Epithelial cell of esophagus (primary cell): Measurements from ENCODE around the gene TPRA1.

ENCODE experiments used
- DNase-seq: peaks from one replicate; pipeline ENCODE4 v3.0.0; 2010; ENCODE audit warnings: low read depth
- H3K4me3 ChIP-seq: 2 replicates; pipeline ENCODE4 v1.5.1; 2011; ENCODE audit warnings: mild to moderate bottlenecking, low read length, control low read depth
- CTCF ChIP-seq: IDR thresholded peaks from 2 replicates; pipeline ENCODE4 v1.5.1; 2011; ENCODE audit warnings: low read depth, mild to moderate bottlenecking, low read length, control low read depth, inconsistent platforms; ENCODE audit not compliant: insufficient read depth; ENCODE audit errors: missing control alignments

Gene TPRA1

DNA sequence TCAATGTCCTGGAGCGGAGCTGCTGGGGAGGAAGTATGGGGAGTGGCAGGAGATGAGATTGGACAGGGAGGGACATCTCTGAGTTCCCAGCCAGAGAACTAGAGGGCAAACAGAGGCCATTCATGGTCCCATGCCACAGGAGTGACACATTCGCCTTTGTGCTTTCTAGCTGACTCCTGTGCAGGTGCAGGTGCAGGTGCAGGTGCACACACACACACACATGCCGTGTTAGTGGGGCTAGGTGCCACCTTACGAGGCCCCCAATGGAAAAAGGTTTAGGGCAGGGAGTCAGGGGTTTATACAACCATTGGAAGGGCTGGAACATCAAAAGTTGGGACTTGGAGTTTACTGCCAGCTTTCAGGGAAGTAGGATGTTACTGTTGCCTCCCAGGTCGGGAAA, 52.0 kb downstream of the TPRA1 start:
- DNase-seq, result no peak
- no peak for TF ChIP-seq CTCF
- no peak overlapping the region for H3K4me3 ChIP-seq

DNA sequence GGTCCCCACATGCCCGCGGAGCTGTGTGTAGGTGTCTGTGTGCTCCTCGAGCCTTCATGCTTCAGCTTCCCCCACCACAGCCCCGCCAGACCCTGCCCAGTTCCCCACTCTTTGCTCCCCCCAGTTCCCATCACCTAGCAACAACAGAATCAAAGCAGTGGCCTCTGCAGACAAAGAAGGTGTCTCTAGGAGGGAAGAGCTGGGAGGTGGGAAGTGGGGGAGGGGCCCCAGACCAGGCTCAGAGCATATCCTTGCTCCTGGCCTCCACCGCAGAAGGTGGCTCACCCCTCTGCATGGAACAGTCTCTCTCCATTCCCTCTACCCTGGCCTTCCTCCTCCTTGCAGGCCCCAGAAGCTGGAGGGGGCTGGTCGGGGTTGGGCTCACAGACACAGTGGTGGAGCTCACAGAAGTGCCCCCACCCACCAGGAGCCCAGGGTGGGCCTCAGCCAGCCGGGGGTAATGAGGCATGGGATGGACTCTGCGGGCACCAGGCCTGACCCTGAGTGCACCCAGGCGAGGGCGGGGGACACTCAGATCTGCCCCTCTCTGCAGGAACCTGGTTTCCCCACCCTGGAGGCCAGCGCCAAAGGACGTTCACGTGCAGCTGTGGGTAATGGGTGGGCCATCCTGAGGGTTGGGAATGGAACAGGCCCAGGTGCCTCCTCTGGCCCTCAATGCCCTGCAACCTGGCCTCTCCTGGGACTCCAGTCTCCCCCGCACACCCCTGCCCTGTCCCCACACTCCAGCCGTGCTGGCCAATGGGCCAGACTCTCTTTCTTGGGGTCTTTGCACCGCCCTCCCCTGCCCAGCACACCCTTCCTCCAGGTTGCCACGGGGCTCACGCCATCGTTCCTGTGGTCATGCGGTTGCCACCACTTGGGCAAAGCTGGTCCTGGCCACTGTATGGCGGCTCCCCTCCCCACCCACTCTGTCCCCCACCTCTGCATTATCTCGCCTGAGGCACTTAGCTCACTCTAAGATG, 53.4 kb downstream of the TPRA1 start:
- no peak for TF ChIP-seq CTCF
- DNase-seq, result no peak
- no peak overlapping the region for H3K4me3 ChIP-seq

- H3K4me3 ChIP-seq, result no peak overlapping the region
- DNase-seq, result no peak
- TF ChIP-seq CTCF, result no peak
Measured at GRCh38 chr3:127535901-127536829, 54.4 kb downstream of the TPRA1 start.

GRCh38 chr3:127535106-127535785, 55.3 kb downstream of the TPRA1 start:
- DNase-seq, result no peak
- no peak overlapping the region for H3K4me3 ChIP-seq
- no peak for TF ChIP-seq CTCF

DNA sequence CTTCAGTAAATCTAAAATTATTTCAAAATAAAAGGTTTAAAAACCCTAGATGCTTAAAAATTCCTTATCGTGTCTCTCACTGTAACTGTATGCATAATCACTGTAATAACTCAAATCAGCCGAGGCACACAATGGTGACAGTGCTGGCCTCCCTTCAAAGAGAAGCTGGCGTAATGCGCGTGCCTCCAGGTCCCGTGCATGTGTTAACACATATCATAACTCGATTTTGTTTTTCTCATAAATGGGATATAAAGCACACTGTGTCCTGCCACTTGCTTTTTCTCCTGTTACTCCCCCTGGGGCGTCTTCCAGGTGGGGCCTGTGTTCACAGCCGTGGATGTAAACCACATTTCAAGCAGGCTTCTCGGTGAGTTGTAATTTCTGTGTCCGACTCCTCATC, 56.0 kb downstream of the TPRA1 start:
- no peak overlapping the region for H3K4me3 ChIP-seq
- TF ChIP-seq CTCF, result no peak
- DNase-seq, result no peak

- no peak for DNase-seq
- no peak for TF ChIP-seq CTCF
- no peak overlapping the region for H3K4me3 ChIP-seq
Measured at GRCh38 chr3:127534161-127534451, 56.4 kb downstream of the TPRA1 start.
